Stimulated activated CD4-positive, alpha-beta T cell treated with anti-CD3 and anti-CD28 coated beads, Interleukin-15, amount 100 ng/mL, for 24 hours (primary cell): ENCODE measurements around the gene ANTXR1.

ENCODE experiments used
- DNase-seq: peaks from one replicate; pipeline ENCODE4 v3.0.0-alpha.2; 2020

The ANTXR1 gene

DNA sequence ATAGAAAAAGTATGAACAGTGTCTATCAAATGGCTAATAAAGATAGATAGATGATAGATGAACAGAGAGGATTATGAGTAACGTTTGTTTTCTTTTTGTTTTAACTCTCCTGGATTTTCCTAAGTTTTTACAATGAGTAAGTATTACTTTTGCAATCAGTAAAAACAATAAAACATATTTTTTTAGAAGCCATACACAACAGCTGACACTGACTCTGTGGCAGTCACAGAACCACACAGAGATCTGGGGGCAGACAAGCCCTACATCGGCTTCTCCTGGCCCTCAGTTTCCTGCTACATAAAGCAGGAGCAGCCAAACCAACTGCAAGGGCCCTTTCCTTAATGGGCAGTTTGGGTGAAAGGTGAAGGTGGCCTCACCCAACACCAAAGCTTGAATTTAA is 63.6 kb downstream of the ANTXR1 start:
- DNase-seq: no peak

DNA sequence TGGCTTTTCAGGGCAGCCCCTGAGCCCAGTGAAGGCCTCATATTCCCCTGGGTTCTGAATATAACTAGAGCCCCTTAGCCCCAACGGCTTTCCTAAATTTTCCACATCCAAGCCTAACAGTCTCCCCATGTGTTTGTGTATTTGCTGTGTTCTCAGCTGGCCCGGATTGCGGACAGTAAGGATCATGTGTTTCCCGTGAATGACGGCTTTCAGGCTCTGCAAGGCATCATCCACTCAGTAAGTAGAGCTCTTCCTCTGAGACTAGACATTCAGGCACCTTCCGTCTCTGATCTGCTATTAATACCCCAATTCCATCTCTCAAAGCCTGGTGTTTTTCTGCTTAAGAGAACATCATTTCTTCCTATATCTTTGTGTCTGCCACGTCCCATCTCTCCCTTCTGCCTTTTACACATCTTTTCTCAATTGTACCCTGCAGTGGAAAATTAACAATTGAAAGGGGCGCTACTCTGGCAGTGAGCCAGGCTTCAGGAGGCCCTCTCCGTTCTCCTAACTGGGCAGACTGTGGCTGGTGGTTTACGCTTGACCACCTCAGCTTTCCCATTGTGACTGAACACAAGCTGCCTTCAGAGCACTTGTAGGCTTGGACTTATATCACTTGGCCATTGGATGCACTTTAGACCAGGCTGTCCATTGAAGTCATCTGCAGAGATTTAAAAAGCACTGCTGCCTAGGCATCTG is 64.4 kb downstream of the ANTXR1 start:
- no peak for DNase-seq

DNA sequence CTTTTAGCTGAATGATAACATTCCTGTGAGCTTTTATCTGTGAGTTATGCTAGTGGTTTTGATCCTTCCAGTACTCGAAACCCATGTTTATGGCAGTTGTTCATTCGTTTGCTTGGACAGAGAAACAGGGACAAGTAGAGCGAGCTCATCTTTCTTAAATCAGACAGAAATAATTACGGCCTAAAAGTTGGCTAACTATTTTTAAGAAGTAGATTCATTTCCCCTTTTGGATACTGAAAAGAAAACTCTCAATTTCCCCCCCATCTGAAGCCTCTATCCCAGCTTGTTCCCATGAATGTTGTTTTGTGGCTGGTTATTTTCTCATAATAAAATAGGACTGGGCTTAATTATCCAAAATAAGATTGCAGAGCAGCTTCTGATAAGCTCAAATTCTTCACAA is 67.1 kb downstream of the ANTXR1 start:
- DNase-seq: no peak

DNA sequence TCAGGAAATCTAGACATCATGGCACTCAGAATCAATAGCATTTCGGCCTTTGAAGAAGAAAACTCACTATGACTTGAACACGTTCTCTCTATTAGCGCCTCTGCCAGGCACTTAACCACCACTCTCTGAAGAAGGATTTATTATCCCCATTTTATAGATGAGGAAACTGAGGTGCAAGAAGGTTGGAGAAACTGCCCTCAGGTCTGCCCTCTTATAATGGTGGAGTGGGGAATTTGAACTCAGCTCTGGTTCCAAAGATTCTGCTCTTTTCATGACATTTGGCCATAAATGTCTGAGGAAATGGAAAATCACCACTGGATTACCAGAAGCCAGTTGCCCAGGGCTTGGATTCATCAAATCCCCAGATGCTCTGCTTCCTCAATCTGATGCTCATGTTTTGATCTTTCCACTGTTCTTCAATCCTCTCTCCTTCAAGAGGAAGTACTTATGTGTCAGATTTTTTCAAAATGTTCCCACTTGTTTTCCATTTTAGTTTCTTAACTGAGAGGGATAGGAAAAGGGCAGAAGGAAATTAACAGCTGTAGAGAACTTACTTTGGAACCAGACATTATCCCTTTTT is 68.1 kb downstream of the ANTXR1 start:
- no peak for DNase-seq

DNA sequence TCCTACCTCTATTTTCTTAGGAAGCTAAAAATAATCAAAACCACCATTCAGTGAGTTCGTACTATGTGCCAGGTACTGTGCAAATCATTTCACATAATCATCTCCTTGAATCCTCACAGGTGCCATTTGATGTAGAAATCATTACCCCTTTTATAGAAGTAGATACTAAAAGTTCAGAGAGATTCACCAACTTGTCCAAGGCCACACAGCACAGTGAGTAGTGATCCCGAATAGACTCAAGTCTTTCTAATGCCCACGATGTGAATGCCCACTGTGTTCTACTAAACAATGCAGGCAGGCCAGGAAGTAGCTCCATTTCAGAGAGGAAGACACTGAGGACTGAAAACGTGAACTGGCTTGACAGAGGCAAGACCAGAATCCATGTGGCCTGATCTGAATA is 68.8 kb downstream of the ANTXR1 start:
- no peak for DNase-seq

DNA sequence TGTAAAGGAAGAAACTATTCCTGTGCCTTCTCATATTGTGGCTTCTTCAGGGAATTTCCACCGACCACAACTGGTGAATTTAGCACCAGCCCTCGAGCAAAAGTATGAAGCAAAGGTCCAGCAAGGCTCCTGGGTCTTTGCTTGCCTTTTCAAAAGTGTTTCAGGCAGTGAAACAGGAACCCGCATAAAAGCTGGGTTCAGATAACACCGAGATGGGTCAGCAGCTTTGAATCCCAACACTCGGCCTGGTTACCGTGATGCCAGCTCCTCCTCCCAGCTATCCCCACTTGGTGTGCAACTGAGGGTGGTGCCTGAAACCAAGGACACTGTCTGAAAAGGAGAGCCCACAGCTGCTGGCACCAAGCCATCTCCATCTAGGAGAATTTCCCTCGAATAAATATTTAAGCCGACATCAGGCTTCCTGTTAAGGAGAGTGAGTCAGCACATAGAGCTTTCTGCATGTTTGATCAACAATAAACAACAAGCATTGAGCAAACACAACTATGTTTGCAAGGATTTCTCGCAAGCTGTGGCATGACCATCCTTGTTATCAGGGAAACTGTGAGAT is 69.5 kb downstream of the ANTXR1 start:
- DNase-seq: no peak

DNA sequence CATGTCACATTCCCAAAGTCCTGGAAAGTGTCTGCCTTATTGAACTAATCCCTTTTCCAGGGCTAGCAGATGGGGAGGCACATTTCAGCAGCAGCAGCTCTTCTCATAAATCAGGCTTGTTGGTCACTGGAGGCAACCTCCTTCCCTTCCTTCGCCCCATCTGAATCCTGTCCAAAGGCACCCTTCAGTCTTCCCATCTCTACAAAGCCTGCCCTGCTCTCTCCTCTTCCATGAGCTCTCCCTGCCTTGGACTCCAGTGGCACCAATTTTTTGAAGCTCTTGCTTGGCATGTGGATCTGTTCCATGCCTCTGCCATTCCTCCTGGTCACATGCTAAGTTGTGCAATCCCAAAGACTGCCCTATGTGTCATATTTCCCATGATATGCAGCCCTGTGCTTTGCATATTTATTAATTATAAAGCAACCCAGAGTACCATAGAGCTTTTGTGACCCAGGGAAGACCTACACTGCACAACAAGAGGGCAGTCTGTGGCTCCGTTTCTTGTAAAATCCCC is 70.3 kb downstream of the ANTXR1 start:
- DNase-seq: no peak

DNA sequence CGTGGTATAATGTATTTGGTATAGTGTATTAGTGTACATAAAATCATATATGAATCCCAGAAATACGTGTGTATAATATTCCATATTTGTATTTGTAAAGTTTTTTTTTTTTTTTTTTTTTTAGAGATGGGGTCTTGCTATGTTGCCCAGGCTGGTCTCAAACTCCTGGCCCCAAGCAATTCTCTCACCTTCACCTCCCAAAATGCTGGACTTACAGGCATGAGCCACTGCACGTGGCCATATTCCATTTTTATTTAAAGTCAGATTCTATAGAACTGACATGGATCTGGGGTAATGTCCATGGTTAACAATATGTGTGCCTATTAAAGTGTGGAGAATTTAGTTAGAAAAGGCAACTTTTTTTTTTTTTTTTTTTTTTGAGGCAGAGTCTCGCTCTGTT is 71.5 kb downstream of the ANTXR1 start:
- DNase-seq: no peak

DNA sequence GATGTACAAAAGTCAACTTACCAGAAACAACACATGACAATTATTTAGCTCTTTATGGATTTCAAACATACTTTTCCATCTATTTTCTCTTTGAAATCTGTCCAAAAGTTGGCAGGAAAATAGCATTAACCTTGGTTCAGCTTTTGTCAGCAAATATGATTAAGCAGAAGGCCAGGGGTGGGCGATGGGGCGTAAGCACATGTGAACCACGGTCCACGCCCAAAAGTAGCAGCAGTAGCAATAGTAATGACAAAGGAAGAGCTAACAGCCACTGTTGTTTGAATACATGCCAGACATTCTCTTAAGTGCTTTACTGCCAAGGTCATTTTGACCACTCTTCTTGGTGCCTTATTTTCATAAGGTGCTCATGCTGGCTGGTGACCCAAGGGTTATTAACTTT is 73.5 kb downstream of the ANTXR1 start:
- no peak for DNase-seq

DNA sequence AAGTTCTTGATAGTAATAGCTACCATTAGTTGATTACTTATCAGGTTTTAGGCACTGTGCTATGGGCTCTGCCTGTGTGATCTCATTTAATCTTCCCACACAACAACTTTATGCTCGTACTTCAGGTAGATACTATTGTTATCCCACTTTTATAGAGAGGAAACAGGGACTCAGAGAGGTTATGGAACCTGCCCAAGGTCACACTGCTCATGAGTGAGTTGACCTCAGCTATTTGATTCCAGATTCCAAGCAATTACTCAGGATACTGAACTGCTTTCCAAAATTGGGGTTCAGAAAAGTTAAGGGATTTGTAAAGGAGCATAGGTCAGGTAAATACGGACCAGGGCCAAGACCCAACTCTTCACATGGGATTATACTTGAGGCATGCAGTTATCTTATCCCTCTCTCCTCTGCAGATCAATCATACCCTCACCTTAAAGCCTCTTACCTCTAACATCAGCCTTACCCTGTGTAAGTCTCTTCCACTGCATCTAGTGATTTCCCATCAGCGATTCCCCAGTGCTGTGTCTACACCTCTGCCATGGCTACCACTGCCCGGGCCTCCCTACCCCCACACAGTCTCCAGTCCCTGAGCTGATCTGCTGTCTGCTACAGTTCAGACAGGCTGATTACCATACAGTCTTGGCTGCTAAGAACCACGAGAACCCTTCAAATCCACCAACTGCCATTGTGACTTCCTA is 74.4 kb downstream of the ANTXR1 start:
- DNase-seq: no peak

DNA sequence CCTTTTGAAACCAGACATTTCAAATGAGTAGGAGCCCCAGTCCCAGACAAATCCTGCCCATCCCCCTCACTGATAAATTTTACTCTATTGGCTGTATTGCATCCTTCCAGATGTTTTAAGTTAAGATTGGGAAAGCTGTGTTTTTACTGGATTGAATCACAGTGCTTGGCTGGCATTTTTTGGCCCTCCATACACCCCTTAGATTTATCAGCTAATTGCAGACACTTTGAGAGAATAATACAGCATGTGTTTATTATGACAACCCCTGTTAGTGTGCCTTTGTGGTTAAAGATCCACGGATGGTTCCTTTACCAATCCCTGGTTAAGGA is 74.9 kb downstream of the ANTXR1 start:
- DNase-seq: no peak

DNA sequence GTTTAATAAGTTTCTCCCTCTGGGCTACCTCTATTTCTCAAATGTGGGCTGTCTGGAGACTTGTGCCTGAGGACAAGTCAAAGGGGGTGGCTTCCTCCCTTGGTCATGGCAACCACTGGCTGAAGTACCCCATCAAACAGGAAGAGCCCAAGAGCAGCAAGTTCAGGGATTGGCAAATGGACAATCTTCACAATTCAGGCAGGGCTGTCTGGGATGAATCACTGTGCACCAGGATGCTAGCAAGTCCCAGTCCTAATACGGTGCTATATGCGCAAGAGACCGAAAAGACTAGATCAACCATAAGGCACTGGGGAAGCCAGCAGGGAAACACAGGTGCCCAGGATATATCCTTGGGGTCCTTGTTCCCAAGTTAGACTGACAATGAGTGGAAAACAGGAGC is 75.5 kb downstream of the ANTXR1 start:
- no peak for DNase-seq

DNA sequence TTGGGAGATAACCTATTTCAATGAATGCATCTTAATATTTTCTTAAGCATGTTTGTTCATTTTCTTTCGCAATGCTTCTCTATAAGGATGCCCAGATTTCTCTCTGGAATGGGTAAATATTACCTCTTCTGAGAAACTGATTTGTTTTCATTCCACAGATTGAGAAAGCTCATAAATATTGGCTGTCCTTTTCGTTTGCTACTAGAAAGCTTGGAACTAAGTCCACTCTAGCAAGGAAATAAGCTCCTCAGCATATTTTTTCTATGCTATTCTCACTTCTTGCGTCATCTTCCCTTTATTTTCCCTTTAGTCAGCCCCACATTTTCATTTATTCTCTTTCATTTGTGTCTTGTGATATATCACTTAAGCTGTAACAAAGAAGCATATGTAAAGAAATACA is 76.3 kb downstream of the ANTXR1 start:
- DNase-seq: no peak

DNA sequence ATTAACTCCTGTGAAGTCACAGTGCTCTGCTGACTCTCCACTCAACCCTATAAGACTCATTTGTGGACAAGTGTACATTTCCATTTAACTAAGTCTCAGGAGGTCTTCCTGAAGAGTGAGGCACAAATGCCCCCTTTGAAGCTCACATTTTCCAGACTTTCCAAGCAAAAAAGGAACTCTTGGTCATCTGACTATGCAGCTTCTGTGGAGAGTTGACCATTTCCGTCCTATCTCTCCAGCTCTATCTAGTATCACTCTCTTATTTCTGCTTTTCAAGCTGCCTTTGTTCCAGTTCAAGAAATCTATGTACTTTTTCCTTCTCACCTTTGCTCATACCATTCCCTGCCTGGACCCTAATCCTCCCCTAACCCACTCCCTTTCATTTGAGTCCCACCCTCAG is 77.0 kb downstream of the ANTXR1 start:
- DNase-seq: no peak

DNA sequence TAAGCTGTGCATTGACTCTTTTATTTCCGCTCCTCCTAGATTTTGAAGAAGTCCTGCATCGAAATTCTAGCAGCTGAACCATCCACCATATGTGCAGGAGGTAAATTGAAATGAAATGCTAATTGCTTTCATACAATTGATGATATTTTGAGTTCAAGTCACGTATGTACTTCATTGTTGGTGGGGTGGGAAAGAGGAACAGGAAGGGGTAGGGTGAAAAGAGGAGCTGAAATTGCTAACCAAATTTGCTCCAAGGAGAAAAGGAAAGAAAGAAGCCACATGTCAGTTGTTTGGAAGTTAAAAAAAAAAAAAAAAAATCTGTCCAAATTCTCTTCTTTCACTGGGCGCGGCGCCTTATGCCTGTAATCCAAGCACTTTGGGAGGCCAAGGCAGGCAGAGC is 77.8 kb downstream of the ANTXR1 start:
- no peak for DNase-seq

DNA sequence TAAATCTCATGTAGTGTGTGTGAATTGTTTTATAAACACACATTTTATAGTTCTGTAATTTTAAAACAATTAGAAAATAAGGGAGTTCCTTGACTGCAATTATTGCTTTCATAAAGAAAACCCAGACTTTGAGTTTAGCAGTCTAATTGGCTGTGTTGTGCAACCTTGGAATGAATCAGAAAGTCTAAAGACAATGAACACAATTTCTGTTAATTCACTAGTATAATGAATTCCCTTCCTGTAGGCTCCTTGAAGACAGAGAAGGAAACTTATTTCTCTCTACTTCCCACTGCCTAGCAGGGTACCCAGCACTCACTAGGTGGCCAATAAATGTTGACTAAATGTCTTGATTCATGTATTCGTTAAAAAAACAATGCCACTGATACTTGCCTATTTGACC is 79.9 kb downstream of the ANTXR1 start:
- DNase-seq: no peak

DNA sequence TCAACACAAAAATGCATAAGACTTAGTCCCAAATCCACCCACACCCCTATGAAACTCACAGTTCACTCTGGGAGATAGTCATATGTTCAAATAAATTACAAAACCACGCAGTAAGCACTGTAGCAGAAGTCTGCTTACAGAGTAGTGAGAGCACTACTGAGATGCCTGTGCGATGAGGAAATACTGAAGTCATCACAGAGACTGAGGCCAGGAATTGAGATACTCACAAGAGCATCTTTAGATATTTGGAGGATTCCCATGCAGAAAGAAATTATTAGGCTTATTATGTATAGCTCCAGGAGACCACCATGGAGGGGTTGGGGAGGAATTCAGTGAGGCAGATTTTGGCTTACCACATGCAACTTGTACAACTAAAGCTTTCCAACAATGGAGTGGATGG is 82.3 kb downstream of the ANTXR1 start:
- no peak for DNase-seq

DNA sequence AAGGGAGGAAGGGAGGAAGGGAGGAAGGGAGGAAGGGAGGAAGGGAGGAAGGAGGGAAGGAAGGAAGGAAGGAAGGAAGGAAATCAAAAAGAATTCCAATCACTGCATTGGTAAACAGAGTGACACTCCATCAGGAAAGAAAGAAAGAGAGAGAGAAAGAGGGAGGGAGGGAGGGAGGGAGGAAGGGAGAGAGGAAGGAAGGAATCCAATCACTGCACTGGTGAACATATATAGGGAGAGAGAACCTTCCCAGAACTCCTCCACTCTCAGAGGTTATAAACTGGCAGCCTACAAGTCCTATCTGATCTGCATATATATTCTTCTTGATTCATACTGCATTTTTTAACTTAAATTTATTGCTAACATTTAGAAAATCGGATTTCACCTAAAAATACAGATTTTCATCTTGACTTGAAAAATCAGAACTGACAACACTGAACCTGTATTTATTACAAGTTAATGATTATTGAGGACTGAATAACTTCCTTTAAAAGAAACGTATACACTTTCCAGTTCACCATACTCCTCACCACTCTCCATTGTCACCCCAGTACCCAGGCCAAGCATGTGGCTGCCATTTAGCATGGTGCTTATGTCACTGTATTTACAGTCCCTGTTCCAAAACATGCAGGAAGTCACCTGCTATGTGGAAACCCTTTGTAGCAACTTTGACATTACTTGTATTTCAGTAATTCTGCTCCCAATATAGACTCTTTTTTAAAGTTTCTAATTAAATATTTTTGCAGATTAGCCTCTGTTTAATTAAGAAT is 83.5 kb downstream of the ANTXR1 start:
- no peak for DNase-seq

DNA sequence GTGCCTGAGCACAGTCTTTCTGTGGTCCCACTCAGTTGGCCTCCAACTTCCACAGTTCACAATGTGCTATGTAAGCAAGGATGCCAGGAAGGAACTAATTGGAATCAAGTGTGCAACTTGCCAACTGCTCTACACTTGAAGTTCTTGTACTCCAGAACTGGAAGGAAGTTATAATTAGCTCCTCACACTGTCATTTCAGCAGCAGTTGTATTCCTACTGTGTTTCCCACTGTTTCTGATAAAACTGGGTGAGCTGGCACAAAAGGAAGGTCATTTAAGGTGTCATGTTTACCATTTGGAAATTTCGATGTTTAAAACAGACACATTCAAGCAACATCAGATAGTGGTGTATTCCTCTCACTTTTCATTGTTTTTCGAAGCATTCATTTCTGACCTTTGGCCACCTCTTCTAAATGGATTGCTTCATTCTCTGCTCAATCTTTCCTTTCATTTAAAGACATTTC is 84.2 kb downstream of the ANTXR1 start:
- DNase-seq: no peak

DNA sequence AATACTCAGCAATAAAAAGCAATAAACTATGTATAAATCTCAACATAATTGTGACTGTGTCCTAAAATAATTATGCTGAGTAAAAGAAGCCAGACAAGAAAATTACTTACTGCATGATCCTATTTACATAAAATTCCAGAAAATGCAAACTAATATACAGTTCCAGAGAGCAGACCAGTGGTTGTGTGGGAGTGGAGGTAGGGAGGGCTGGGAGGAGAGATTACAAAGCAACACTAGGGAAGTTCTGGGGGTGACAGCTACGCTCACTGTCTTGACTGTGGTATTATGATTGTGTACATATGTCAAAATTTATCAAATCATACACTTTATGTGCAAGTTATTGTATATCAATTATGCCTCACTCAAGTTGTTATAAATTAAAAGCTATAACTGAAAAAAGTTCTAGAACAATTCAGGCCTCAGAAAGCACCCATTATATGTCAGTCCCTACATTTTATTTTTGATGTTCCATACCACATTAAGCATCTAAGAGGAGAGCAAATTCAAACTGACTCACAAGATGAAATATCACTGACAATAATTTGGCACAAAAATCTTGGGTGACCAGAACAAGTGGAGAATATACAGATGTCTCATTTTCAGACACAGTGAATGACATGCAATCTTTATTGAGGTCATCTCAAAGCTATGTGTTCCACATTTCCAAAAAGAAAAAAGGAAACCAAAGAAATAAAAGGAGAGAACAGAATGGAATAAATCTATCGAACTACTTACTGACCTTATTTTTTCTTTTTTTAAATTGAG is 85.1 kb downstream of the ANTXR1 start:
- DNase-seq: no peak

DNA sequence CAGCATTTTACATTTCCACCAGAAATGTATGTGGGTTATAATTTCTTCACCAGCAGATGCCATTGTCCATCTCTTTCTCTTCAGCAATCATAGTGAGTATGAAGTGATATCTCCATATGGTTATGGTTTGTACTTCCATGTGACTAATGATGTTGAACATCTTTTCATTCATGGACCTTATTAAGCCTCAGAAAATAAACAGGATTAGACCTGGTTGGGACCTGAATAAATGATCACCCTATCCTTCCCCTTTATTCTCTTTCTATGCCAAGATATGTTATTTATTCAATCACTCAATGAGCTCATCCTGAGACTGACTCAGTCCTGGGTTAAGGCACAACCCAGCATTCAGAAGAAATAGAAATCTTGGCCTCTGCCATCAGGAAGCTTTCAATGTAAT is 86.6 kb downstream of the ANTXR1 start:
- DNase-seq: no peak

DNA sequence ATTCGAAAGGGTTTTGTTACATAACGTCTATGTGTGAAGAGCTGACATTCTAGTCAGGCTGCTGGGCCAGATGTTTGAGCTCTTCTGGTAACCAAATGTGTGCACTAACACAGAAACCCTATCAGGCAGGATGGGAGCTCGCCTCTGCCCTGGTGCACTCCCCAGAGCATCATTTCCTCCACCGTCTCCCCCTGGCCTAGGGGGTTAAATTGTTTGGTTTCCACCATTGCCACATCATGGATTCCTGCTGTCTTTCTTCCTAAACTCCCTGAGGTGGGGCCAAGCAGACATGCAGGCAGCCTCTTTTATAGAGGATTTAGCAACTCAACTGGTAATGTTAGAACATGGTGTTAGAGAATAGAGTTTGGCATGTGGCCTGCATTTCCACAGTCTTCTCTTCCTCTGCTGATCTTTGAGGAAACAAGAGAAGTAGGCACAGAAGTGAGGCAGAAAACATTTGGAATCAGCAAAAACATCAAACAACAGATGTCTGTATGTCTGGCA is 87.3 kb downstream of the ANTXR1 start:
- DNase-seq: no peak
